ENCODE results near the gene ANKRD34A.

Gene ANKRD34A

GRCh38 chr1:145960468-145961108 lies 3.8 kb downstream of the ANKRD34A start (continued):
- TF ChIP-seq, protein P1, sequence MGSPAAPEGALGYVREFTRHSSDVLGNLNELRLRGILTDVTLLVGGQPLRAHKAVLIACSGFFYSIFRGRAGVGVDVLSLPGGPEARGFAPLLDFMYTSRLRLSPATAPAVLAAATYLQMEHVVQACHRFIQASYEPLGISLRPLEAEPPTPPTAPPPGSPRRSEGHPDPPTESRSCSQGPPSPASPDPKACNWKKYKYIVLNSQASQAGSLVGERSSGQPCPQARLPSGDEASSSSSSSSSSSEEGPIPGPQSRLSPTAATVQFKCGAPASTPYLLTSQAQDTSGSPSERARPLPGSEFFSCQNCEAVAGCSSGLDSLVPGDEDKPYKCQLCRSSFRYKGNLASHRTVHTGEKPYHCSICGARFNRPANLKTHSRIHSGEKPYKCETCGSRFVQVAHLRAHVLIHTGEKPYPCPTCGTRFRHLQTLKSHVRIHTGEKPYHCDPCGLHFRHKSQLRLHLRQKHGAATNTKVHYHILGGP (tag by site-specific recombination; IDR thresholded peaks at IDR 0.05) = no peak
- TF ChIP-seq ZNF146 (tag by site-specific recombination; IDR thresholded peaks at IDR 0.05) (no peak), ZFP69B (tag by site-specific recombination; IDR thresholded peaks at IDR 0.05) (peak; percentile 36; the same call in 1 of the 2 replicates), ZNF174 (tag by site-specific recombination; IDR thresholded peaks at IDR 0.05) (no peak), EGR2 (tag by site-specific recombination; IDR thresholded peaks at IDR 0.05; ENCODE audit: low read depth) (no peak), ZNF24 (tag by site-specific recombination; IDR thresholded peaks at IDR 0.05) (no peak), ZNF214 (tag by site-specific recombination; IDR thresholded peaks at IDR 0.05; ENCODE audit: borderline replicate concordance) (no peak), ZNF658 (tag by site-specific recombination; IDR thresholded peaks at IDR 0.05) (no peak), ZNF701 (tag by site-specific recombination; IDR thresholded peaks at IDR 0.05) (no peak), GLIS1 (tag by site-specific recombination; IDR thresholded peaks at IDR 0.05) (peak; percentile 67), ZNF843 (tag by site-specific recombination; IDR thresholded peaks at IDR 0.05) (no peak), ZNF292 (tag by site-specific recombination; IDR thresholded peaks at IDR 0.05; ENCODE audit: borderline replicate concordance, low read depth) (no peak), KLF1 (tag by site-specific recombination; IDR thresholded peaks at IDR 0.05) (peak; percentile 53; the same call in 1 of the 2 replicates), ZBTB6 (tag by site-specific recombination; IDR thresholded peaks at IDR 0.05) (peak; percentile 59; the same call in 1 of the 2 replicates), KLF9 (tag by site-specific recombination; IDR thresholded peaks at IDR 0.05; ENCODE audit: low read depth) (peak; percentile 62; the same call in 1 of the 2 replicates), ZNF350 (tag by site-specific recombination; IDR thresholded peaks at IDR 0.05) (no peak), ZNF248 (tag by site-specific recombination; IDR thresholded peaks at IDR 0.05) (no peak), ZNF785 (tag by site-specific recombination; IDR thresholded peaks at IDR 0.05) (no peak), ZNF433 (tag by site-specific recombination; IDR thresholded peaks at IDR 0.05; ENCODE audit: low read depth) (no peak), MYNN (tag by site-specific recombination; IDR thresholded peaks at IDR 0.05; ENCODE audit: borderline replicate concordance) (no peak), ZNF184 (tag by site-specific recombination; IDR thresholded peaks at IDR 0.05) (no peak), ZNF16 (tag by site-specific recombination; IDR thresholded peaks at IDR 0.05; ENCODE audit: low read depth) (no peak), ZNF600 (tag by site-specific recombination; IDR thresholded peaks at IDR 0.05) (peak; percentile 89), ZSCAN18 (tag by site-specific recombination; IDR thresholded peaks at IDR 0.05) (no peak), GFI1B (tag by site-specific recombination; IDR thresholded peaks at IDR 0.05) (no peak), ZFHX2 (tag by site-specific recombination; conservative IDR thresholded peaks at IDR 0.05) (no peak), KLF16 (tag by site-specific recombination; IDR thresholded peaks at IDR 0.05) (peak; percentile 73; the same call in 1 of the 2 replicates), ZNF138 (tag by site-specific recombination; IDR thresholded peaks at IDR 0.05; ENCODE audit: borderline replicate concordance) (no peak), ZNF639 (tag by site-specific recombination; IDR thresholded peaks at IDR 0.05) (no peak), SP2 (tag by site-specific recombination; IDR thresholded peaks at IDR 0.05) (peak; percentile 90), KLF8 (tag by site-specific recombination; IDR thresholded peaks at IDR 0.05) (peak; percentile 19; the same call in 1 of the 2 replicates)
- TF ChIP-seq, protein P2, sequence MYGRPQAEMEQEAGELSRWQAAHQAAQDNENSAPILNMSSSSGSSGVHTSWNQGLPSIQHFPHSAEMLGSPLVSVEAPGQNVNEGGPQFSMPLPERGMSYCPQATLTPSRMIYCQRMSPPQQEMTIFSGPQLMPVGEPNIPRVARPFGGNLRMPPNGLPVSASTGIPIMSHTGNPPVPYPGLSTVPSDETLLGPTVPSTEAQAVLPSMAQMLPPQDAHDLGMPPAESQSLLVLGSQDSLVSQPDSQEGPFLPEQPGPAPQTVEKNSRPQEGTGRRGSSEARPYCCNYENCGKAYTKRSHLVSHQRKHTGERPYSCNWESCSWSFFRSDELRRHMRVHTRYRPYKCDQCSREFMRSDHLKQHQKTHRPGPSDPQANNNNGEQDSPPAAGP (tag by site-specific recombination; IDR thresholded peaks at IDR 0.05) = peak; percentile 57; the same call in 1 of the 2 replicates
- TF ChIP-seq, protein P3, sequence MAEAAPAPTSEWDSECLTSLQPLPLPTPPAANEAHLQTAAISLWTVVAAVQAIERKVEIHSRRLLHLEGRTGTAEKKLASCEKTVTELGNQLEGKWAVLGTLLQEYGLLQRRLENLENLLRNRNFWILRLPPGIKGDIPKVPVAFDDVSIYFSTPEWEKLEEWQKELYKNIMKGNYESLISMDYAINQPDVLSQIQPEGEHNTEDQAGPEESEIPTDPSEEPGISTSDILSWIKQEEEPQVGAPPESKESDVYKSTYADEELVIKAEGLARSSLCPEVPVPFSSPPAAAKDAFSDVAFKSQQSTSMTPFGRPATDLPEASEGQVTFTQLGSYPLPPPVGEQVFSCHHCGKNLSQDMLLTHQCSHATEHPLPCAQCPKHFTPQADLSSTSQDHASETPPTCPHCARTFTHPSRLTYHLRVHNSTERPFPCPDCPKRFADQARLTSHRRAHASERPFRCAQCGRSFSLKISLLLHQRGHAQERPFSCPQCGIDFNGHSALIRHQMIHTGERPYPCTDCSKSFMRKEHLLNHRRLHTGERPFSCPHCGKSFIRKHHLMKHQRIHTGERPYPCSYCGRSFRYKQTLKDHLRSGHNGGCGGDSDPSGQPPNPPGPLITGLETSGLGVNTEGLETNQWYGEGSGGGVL (tag by site-specific recombination; IDR thresholded peaks at IDR 0.05) = peak; percentile 71
